ENCODE results near the gene HK1. TPM values are rescaled to one million over a fixed set of nuclear protein-coding genes. Genes with fewer than 3 reads are reported as not detected.
"Not testable (repeated sequence)": the region's sequence is repeated elsewhere in the genome, so short reads cannot be mapped to it uniquely, and the experiment has no call there.

The HK1 gene
- total RNA-seq, 2 donors from 2014 or later = 73.3 to 83.3 TPM

- peak; percentile 89 for DNase-seq
- peak overlapping the region; percentile 86 for H3K4me3 ChIP-seq
- intact Hi-C loops (cut with DNase I) = loop anchor here (10.0 kb wide), 2 partner anchors 66 to 84 kb away; no protein-coding TSS in a partner anchor
- H3K9ac ChIP-seq (ENCODE audit: low read depth in 2 of 2, low read length in 2 of 2) = peak overlapping the region; percentile 89 to 94
- H3K4me1 ChIP-seq = peaks cover 12% of the 10 kb centered on the region
- no peak for TF ChIP-seq CTCF (IDR thresholded peaks at IDR 0.05)
- no peaks in the 10 kb centered on the region for H3K9me3 ChIP-seq
- H3K36me3 ChIP-seq = no peaks in the 10 kb centered on the region
- peak overlapping the region; percentile 96 for H3K27ac ChIP-seq
- no peaks in the 10 kb centered on the region for H3K27me3 ChIP-seq
These were observed 40.8 kb downstream of the HK1 start for GRCh38 chr10:69318867-69319727.

DNA sequence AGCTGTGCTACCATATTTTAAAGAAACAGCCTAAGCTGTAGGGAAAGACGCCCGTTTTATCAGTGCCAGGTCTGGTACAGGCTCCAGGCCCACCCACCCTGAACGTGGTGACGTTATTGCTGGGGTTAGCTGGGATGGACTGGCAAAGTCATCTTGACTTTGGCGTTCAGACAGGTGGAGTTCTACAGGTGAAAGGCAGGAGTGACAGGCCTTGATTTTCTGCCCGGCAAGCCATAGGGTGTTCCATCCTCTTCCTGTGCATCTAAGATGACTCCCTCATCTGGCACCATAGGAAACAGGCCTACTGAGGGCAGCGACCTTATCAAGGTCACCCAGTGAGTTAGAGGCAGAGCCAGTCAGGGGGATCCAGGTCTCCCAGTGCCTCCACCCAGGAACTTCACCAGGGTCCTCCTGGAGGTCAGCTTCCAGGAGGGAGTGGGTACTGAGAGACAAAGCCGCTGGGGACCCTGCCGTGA lies 41.6 kb downstream of the HK1 start:
- Histone ChIP-seq H3K27me3 (no peaks in the 10 kb centered on the region), H3K4me3 (peak overlapping the region; percentile 86), H3K4me1 (peaks cover 15% of the 10 kb centered on the region), H3K9me3 (no peaks in the 10 kb centered on the region), H3K36me3 (no peaks in the 10 kb centered on the region), H3K9ac (ENCODE audit: low read depth in 2 of 2, low read length in 2 of 2) (peak overlapping the region; percentile 40 to 94), H3K27ac (peak overlapping the region; percentile 96)
- no peak for DNase-seq
- intact Hi-C loops (cut with DNase I) = loop anchor here (10.0 kb wide), 2 partner anchors 65 to 85 kb away; no protein-coding TSS in a partner anchor
- TF ChIP-seq CTCF (IDR thresholded peaks at IDR 0.05) = no peak

DNA sequence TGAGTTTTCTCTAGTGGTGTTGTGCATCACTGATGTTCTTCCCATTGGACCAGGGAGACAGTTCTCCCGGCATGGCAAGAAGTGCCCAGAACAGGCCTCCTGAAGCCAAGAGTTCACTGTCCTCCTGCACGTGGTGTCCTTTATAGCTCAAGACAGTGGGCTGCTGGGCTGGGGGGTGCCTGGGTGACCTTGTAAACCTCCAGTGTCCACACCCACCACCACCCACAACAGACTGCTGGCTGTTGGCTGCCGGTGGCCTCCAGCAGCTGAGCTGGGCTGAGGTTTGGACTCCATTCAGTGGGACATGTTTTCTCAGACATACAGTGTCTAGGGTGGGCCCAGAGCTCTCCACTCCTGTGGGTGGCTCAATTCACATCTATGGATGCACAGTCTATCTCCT lies 42.2 kb downstream of the HK1 start:
- H3K9ac ChIP-seq (ENCODE audit: low read depth in 2 of 2, low read length in 2 of 2) = no peak overlapping the region
- intact Hi-C loops (cut with DNase I) = no loop called here
- no peak for DNase-seq
- H3K9me3 ChIP-seq = no peaks in the 10 kb centered on the region
- H3K27me3 ChIP-seq = no peaks in the 10 kb centered on the region
- H3K4me3 ChIP-seq = no peak overlapping the region
- peaks cover 15% of the 10 kb centered on the region for H3K4me1 ChIP-seq
- TF ChIP-seq CTCF (IDR thresholded peaks at IDR 0.05) = no peak
- H3K27ac ChIP-seq = no peak overlapping the region
- H3K36me3 ChIP-seq = no peaks in the 10 kb centered on the region

DNA sequence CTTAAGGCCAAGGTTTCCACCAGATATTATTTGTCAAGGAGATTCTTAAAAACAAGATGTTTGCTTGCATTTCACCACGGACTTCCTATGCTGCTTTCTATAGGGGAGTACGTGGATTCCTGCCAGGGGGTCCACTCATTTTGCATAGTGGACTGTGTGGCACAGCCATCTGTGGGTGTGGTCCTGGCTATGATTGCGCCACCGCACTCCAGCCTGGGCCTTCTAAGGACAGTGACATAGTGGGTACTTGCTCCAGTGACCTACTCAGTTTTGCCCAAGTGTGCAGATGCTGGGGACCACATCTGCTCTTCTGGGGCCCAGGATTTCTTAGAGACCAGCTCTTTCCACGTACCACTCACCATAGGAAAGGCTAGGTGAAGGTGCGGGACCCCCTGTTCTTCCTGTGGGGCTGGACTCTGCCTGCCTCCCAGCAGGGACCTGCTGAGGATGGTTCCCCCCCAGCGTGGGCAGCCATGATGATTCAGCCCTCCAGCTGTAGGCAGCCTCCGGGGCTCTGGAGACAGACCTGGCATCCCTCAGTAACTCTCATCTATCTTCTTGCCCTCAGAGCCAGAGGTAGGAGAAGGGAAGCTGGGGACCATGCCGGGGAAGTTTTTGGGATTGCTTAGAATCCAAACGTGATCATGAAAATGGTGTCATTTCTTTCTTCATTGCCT lies 42.9 kb downstream of the HK1 start:
- Histone ChIP-seq H3K9me3 (no peaks in the 10 kb centered on the region), H3K36me3 (no peaks in the 10 kb centered on the region), H3K27me3 (no peaks in the 10 kb centered on the region), H3K9ac (ENCODE audit: low read depth in 2 of 2, low read length in 2 of 2) (no peak overlapping the region), H3K27ac (no peak overlapping the region), H3K4me3 (no peak overlapping the region), H3K4me1 (peaks cover 16% of the 10 kb centered on the region)
- no peak for TF ChIP-seq CTCF (IDR thresholded peaks at IDR 0.05)
- intact Hi-C loops (cut with DNase I) = no loop called here
- DNase-seq = no peak

DNA sequence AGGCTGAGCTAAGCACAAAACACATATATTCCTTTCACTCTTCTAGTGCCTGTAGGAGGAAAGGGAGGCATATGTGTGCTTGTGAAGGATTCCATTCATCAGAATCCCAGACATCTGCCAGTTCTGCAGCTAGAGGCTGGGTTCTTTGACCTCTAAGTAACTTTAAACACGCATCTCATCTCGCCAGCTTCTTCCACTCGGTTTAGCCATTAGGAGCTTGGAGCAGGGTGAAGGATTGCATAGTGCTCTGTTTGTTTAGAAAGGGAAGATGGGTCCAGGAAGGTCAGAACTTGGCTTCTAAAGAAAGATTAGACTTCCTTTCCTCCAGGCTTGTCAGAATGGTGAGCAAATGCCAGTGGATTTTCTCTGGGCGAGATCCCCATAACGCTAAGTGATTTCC lies 43.6 kb downstream of the HK1 start:
- no peak for TF ChIP-seq CTCF (IDR thresholded peaks at IDR 0.05)

GRCh38 chr10:69322346-69322745 lies 44.0 kb downstream of the HK1 start:
- H3K4me3 ChIP-seq; intact Hi-C loops (cut with DNase I); H3K9me3 ChIP-seq; H3K27ac ChIP-seq; H3K9ac ChIP-seq (ENCODE audit: low read depth in 2 of 2, low read length in 2 of 2); H3K27me3 ChIP-seq; DNase-seq; H3K36me3 ChIP-seq: not testable (repeated sequence)
- H3K4me1 ChIP-seq = peaks cover 27% of the 10 kb centered on the region

More for the DNA sequence above, 43.6 kb downstream of the HK1 start:
- no peak for DNase-seq
- no peaks in the 10 kb centered on the region for H3K36me3 ChIP-seq
- H3K9me3 ChIP-seq = no peaks in the 10 kb centered on the region
- H3K27ac ChIP-seq = no peak overlapping the region
- no peak overlapping the region for H3K9ac ChIP-seq (ENCODE audit: low read depth in 2 of 2, low read length in 2 of 2)
- intact Hi-C loops (cut with DNase I) = no loop called here
- H3K4me1 ChIP-seq = peaks cover 22% of the 10 kb centered on the region
- no peaks in the 10 kb centered on the region for H3K27me3 ChIP-seq
- H3K4me3 ChIP-seq = no peak overlapping the region
